SU-DHL-6 (cell line): ENCODE measurements around the gene PHF21B.

Source experiments
- H2AFZ ChIP-seq: fragments of 200-600 bp; sonication (generic); 2 replicates; pipeline ENCODE4 v1.6.1; 2014; ENCODE audit warnings: low read depth, mild to moderate bottlenecking, moderate library complexity, mixed read lengths, antibody characterized with exemption, low read length; ENCODE audit not compliant: severe bottlenecking
- H3F3A ChIP-seq: fragments of 200-600 bp; shearing (Covaris generic); 2 replicates; pipeline ENCODE4 v1.6.0; 2016; ENCODE audit warnings: antibody characterized with exemption, mild to moderate bottlenecking; ENCODE audit not compliant: insufficient read depth
- H3K27ac ChIP-seq: fragments of 200-600 bp; sonication (generic); 2 replicates; pipeline ENCODE4 v1.5.1; 2016; ENCODE audit warnings: low read depth, mild to moderate bottlenecking, low read length, moderate library complexity, mixed read lengths
- H3K27me3 ChIP-seq: fragments of 200-600 bp; sonication (generic), shearing (Covaris generic); 2 replicates; pipeline ENCODE4 v1.6.0; 2014; ENCODE audit warnings: mild to moderate bottlenecking, low read length
- H3K36me3 ChIP-seq: fragments of 200-600 bp; sonication (generic); 2 replicates; pipeline ENCODE4 v1.6.1; 2014; ENCODE audit warnings: mild to moderate bottlenecking, low read length, mixed read lengths
- H3K4me2 ChIP-seq: fragments of 300-600, 200-600 bp; shearing (Covaris generic), sonication (generic); 2 replicates; pipeline ENCODE4 v1.6.0; 2014; ENCODE audit warnings: low read length, low read depth, mild to moderate bottlenecking; ENCODE audit not compliant: poor library complexity, severe bottlenecking
- H3K4me3 ChIP-seq: fragments of 200-600 bp; sonication (generic); 2 replicates; pipeline ENCODE4 v1.5.1; 2014; ENCODE audit warnings: antibody characterized with exemption, low read length, mild to moderate bottlenecking, mixed read lengths; ENCODE audit not compliant: insufficient read depth, poor library complexity, severe bottlenecking
- H3K79me2 ChIP-seq: fragments of 200-600 bp; sonication (generic); 2 replicates; pipeline ENCODE4 v1.6.1; 2014; ENCODE audit warnings: mild to moderate bottlenecking, low read length, moderate library complexity; ENCODE audit not compliant: insufficient read depth
- H3K9ac ChIP-seq: fragments of 200-600 bp; sonication (generic); 2 replicates; pipeline ENCODE4 v1.7.0; 2014; ENCODE audit warnings: mild to moderate bottlenecking, low read length
- H3K9me2 ChIP-seq: fragments of 200-600 bp; sonication (generic); replicated peaks from 2 replicates; pipeline ENCODE4 v1.6.1; 2014; ENCODE audit warnings: low read length; ENCODE audit not compliant: insufficient read depth
- H3K9me3 ChIP-seq: fragments of 200-600 bp; sonication (generic); 2 replicates; pipeline ENCODE4 v1.6.1; 2014; ENCODE audit warnings: low read length, mixed read lengths; ENCODE audit not compliant: insufficient read depth
- H4K20me1 ChIP-seq: fragments of 200-600 bp; sonication (generic); 2 replicates; pipeline ENCODE4 v1.6.1; 2014; ENCODE audit warnings: low read depth, mild to moderate bottlenecking, antibody characterized with exemption, low read length, moderate library complexity, mixed read lengths
- EZH2phosphoT487 ChIP-seq: fragments of 200-600 bp; sonication (generic), shearing (Covaris generic); conservative IDR thresholded peaks from 2 replicates; pipeline ENCODE4 v1.6.1; 2018; ENCODE audit warnings: mild to moderate bottlenecking, antibody characterized with exemption, low read length, moderate library complexity, mixed read lengths
- TF ChIP-seq, protein P1 (sequence below): fragments of 200-600 bp; sonication (generic); IDR thresholded peaks from one replicate; pipeline ENCODE4 v1.5.1; 2017; ENCODE audit warnings: antibody characterized with exemption, mild to moderate bottlenecking, low read length, moderate library complexity; ENCODE audit not compliant: insufficient read depth, poor library complexity, severe bottlenecking

The PHF21B gene

DNA sequence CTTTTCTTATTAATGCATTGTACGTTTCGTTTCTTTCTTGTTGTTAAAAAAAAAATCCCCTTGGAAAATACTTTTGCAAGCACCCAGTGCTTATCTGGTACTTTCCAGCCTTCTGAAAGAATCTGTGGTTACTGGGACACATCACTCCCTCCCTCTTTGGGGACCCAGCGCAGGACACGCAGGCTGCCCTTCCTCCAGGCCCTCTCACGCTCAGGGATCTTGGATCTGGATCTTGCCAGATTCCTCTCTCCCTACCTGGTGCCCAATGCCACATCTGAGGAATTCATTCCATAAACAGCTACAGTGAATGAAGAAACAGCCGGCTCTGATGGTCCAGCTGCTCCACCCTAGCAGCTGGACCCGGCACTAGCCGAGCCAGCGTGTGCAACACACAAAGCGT, 55.7 kb downstream of the PHF21B start:
- H3K4me3 ChIP-seq, result no peak overlapping the region

GRCh38 chr22:44952863-44953746, 56.7 kb downstream of the PHF21B start:
- TF ChIP-seq EZH2phosphoT487, result no peak
- TF ChIP-seq, protein P1, sequence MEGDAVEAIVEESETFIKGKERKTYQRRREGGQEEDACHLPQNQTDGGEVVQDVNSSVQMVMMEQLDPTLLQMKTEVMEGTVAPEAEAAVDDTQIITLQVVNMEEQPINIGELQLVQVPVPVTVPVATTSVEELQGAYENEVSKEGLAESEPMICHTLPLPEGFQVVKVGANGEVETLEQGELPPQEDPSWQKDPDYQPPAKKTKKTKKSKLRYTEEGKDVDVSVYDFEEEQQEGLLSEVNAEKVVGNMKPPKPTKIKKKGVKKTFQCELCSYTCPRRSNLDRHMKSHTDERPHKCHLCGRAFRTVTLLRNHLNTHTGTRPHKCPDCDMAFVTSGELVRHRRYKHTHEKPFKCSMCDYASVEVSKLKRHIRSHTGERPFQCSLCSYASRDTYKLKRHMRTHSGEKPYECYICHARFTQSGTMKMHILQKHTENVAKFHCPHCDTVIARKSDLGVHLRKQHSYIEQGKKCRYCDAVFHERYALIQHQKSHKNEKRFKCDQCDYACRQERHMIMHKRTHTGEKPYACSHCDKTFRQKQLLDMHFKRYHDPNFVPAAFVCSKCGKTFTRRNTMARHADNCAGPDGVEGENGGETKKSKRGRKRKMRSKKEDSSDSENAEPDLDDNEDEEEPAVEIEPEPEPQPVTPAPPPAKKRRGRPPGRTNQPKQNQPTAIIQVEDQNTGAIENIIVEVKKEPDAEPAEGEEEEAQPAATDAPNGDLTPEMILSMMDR, result no peak
- Histone ChIP-seq H3K9ac (no peak overlapping the region), H3K27me3 (no peaks in the 10 kb centered on the region), H3K36me3 (no peaks in the 10 kb centered on the region), H3K4me3 (no peak overlapping the region), H3K9me2 (no peaks in the 10 kb centered on the region), H3K9me3 (no peaks in the 10 kb centered on the region), H3F3A (no peaks in the 10 kb centered on the region), H3K27ac (no peak overlapping the region), H3K79me2 (no peaks in the 10 kb centered on the region), H3K4me2 (no peak overlapping the region), H4K20me1 (no peaks in the 10 kb centered on the region), H2AFZ (no peak overlapping the region)

More for the DNA sequence above, 55.7 kb downstream of the PHF21B start:
- Histone ChIP-seq H3K9me3 (no peaks in the 10 kb centered on the region), H4K20me1 (no peaks in the 10 kb centered on the region), H3F3A (no peaks in the 10 kb centered on the region), H3K27ac (no peak overlapping the region), H3K36me3 (no peaks in the 10 kb centered on the region), H3K4me2 (no peak overlapping the region), H2AFZ (no peak overlapping the region), H3K79me2 (no peaks in the 10 kb centered on the region), H3K27me3 (no peaks in the 10 kb centered on the region), H3K9me2 (no peaks in the 10 kb centered on the region), H3K9ac (no peak overlapping the region)
- no peak for TF ChIP-seq EZH2phosphoT487
- TF ChIP-seq, protein P1, result no peak

DNA sequence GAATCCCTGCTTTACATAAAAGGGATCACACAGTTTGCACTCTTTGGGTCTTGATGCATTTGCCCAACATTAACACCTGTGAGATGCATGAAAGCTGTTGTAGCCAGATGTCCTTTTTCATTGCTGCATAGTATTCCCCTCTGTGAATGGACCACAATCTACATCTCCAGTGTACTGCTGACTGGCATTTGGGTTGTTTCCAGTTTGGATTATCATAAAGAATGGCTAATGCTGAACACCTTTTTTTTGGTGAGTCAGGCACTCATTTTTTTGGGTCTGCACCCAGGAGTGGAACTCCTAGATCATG, 58.3 kb downstream of the PHF21B start:
- H3K9me3 ChIP-seq, result no peaks in the 10 kb centered on the region
- no peak overlapping the region for H2AFZ ChIP-seq
- H3K27me3 ChIP-seq, result no peaks in the 10 kb centered on the region
- no peak for TF ChIP-seq EZH2phosphoT487
- no peaks in the 10 kb centered on the region for H3K9me2 ChIP-seq
- no peaks in the 10 kb centered on the region for H3K79me2 ChIP-seq
- H3K4me3 ChIP-seq, result no peak overlapping the region
- H4K20me1 ChIP-seq, result no peaks in the 10 kb centered on the region
- H3K4me2 ChIP-seq, result no peak overlapping the region
- H3F3A ChIP-seq, result no peaks in the 10 kb centered on the region
- no peak overlapping the region for H3K9ac ChIP-seq
- no peak overlapping the region for H3K27ac ChIP-seq
- H3K36me3 ChIP-seq, result no peaks in the 10 kb centered on the region

- Histone ChIP-seq H3F3A (no peaks in the 10 kb centered on the region), H3K9ac (no peak overlapping the region), H2AFZ (no peak overlapping the region), H3K9me3 (no peaks in the 10 kb centered on the region), H3K27me3 (no peaks in the 10 kb centered on the region), H3K4me2 (no peak overlapping the region), H3K36me3 (no peaks in the 10 kb centered on the region), H4K20me1 (no peaks in the 10 kb centered on the region), H3K79me2 (no peaks in the 10 kb centered on the region), H3K27ac (no peak overlapping the region), H3K9me2 (no peaks in the 10 kb centered on the region), H3K4me3 (no peak overlapping the region)
- TF ChIP-seq, protein P1, result no peak
- TF ChIP-seq EZH2phosphoT487, result no peak
These were observed 58.8 kb downstream of the PHF21B start for GRCh38 chr22:44950806-44951509.
